HepG2 (cell line): Measurements from ENCODE around the gene APBA1. TPM values are rescaled to one million over a fixed set of nuclear protein-coding genes. Genes with fewer than 3 reads are reported as not detected.

Experiments
- ATAC-seq: fragments of 200-7000 bp; cut with Tn5 transposase; 3 replicates; pipeline ENCODE4 v1.9.1; 2020; ENCODE audit warnings: mild to moderate bottlenecking, moderate library complexity
- BruUV-seq: library from RNA; stranded (reverse); fragments of 400-500 nt; replicated peaks from 2 replicates; lab custom pipeline; 2021; lab: Mats Ljungman, UMichigan
- CTCF ChIA-PET: fragments of 300-600 bp; formaldehyde crosslinking; extraction: SDS; loops from one replicate; lab custom pipeline; 2021; ENCODE audit warnings: low total read pairs, inconsistent platforms, low intra/inter-chr PET ratio; lab: Yijun Ruan, JAX
- POLR2A ChIA-PET: fragments of 350-600 bp; sonication (Branson Sonifier 250); formaldehyde crosslinking; loops from one replicate; lab custom pipeline; 2020; ENCODE audit warnings: antibody characterized with exemption, inconsistent platforms; lab: Yijun Ruan, JAX
- DNase-seq: peaks from one replicate; pipeline ENCODE4 v3.0.0-alpha.2; 2015; ENCODE audit warnings: low spot score
- FAIRE-seq: peaks from 3 replicates; lab custom pipeline; 2011; peaks lifted over from hg19 to GRCh38; lab: Jason Lieb, UNC
- H2AFZ ChIP-seq: one replicate; pipeline ENCODE4 v1.6.1; 2011; ENCODE audit warnings: low read length, inconsistent platforms
- H3K27ac ChIP-seq: fragments of 300-600 bp; 3 replicates; pipeline ENCODE4 v1.8.0; 2011; ENCODE audit warnings: mixed run types, mild to moderate bottlenecking, mixed read lengths, low read length, inconsistent platforms; ENCODE audit not compliant: insufficient read depth; ENCODE audit errors: extremely low read length
- H3K27me3 ChIP-seq, 2 experiments: fragments of 200-600 bp in 1 of 2; 2 replicates in 1 of 2; 3 replicates in 1 of 2; pipeline versions ENCODE4 v1.6.0 to v1.8.0; 2011; ENCODE audit warnings: low read length in 2 of 2, mild to moderate bottlenecking in 2 of 2, moderate library complexity in 2 of 2, inconsistent platforms in 1 of 2; ENCODE audit not compliant: insufficient read depth in 2 of 2, control insufficient read depth in 1 of 2
- H3K36me3 ChIP-seq, 2 experiments: fragments of 200-600 bp in 1 of 2; replicated peaks in 1 of 2; 2 replicates in 1 of 2; 3 replicates in 1 of 2; pipeline versions ENCODE4 v1.5.1 to v1.8.0; 2011; ENCODE audit warnings: low read length in 2 of 2, inconsistent platforms in 1 of 2; ENCODE audit not compliant: insufficient read depth in 2 of 2, control insufficient read depth in 1 of 2
- H3K4me1 ChIP-seq: 2 replicates; pipeline ENCODE4 v1.5.1; 2012; ENCODE audit warnings: low read length, inconsistent platforms; ENCODE audit not compliant: insufficient read depth
- H3K4me2 ChIP-seq: 2 replicates; pipeline ENCODE4 v1.6.0; 2011; ENCODE audit warnings: low read depth, low read length, inconsistent platforms
- H3K4me3 ChIP-seq, 3 experiments: fragments of 200-600 bp in 1 of 3; sonication (generic), shearing (Covaris generic) in 1 of 3; replicated peaks in 1 of 3; 2 replicates each; pipeline ENCODE4 v1.5.1; 2011 to 2016; ENCODE audit warnings: low read length in 3 of 3, inconsistent platforms in 2 of 3, low read depth in 2 of 3, mild to moderate bottlenecking in 2 of 3, control low read depth in 1 of 3, mixed read lengths in 1 of 3; ENCODE audit not compliant: insufficient read depth in 1 of 3
- H3K79me2 ChIP-seq: one replicate; pipeline ENCODE4 v1.6.1; 2011; ENCODE audit warnings: low read length, inconsistent platforms; ENCODE audit not compliant: insufficient read depth
- H3K9ac ChIP-seq: 2 replicates; pipeline ENCODE4 v1.6.0; 2011; ENCODE audit warnings: mild to moderate bottlenecking, low read depth, low read length, inconsistent platforms; ENCODE audit not compliant: insufficient read depth
- H3K9me3 ChIP-seq: 2 replicates; pipeline ENCODE4 v1.5.1; 2012; ENCODE audit warnings: mild to moderate bottlenecking, low read length
- H4K20me1 ChIP-seq: 2 replicates; pipeline ENCODE4 v1.6.0; 2011; ENCODE audit warnings: inconsistent platforms, mild to moderate bottlenecking, low read length, moderate library complexity; ENCODE audit not compliant: insufficient read depth
- FOXK2 ChIP-seq: fragments of 450-650 bp; IDR thresholded peaks from 2 replicates; pipeline ENCODE4 v1.6.1; 2016
- ZNF335 ChIP-seq: sonication (generic); formaldehyde crosslinking; IDR thresholded peaks from 2 replicates; pipeline ENCODE4 v1.4.0; 2020; ENCODE audit warnings: missing genetic modification reagents
- WGBS: methylation state at CpG from one replicate; pipeline ENCODE4 v1.1.6; 2017; ENCODE audit warnings: low lambda C conversion rate; 5-methylcytosine and 5-hydroxymethylcytosine counted together
- in situ Hi-C: cut with HindIII; loops from 2 replicates; pipeline ENCODE4 v1.10.0; 2017; ENCODE audit warnings: low pct_unique_long_range_greater_than_20kb; ENCODE audit not compliant: extremely low pct_ligation_motif_present
- intact Hi-C: fragments of 100-400 bp; cut with micrococcal nuclease; formaldehyde crosslinking; loops from one replicate; pipeline ENCODE4 v1.10.0; 2022; ENCODE audit not compliant: unreplicated experiment
- polyA plus RNA-seq, 8 experiments: library from polyadenylated mRNA; depleted of rRNA in 3 of 8; stranded (reverse) in 7 of 8; unstranded in 1 of 8; fragments of >200 nt; fragmentation: Illumina TruSeq in 4 of 8; extraction: Trizol in 4 of 8; gene quantifications; 2 replicates each; pipeline versions ENCODE4 v1.2.1 to v1.2.3, GENCODE V29; 2011 to 2016; ENCODE audit warnings: low read depth in 4 of 8, missing spikeins in 1 of 8, mixed read lengths in 1 of 8; ENCODE audit not compliant: insufficient read depth in 1 of 8
- total RNA-seq, 5 experiments: library from RNA; depleted of rRNA; stranded (reverse); fragments of >200 nt; fragmentation: Illumina TruSeq; extraction: Trizol; gene quantifications; 2 replicates each; pipeline ENCODE4 v1.2.3, GENCODE V29; 2016; ENCODE audit warnings: low read depth in 1 of 5
- TF ChIP-seq, protein P1 (sequence below): sonication (generic); formaldehyde crosslinking; IDR thresholded peaks from 2 replicates; pipeline ENCODE4 v1.4.0; 2020; ENCODE audit warnings: missing genetic modification reagents
- TF ChIP-seq, protein P2 (sequence below): sonication (generic); formaldehyde crosslinking; IDR thresholded peaks from 2 replicates; pipeline ENCODE4 v1.8.1; 2023; ENCODE audit warnings: mild to moderate bottlenecking, missing genetic modification reagents, borderline replicate concordance

APBA1 gene
- total and polyA plus RNA-seq, 2 of the 13 experiments (the other 11 are each of a cell fraction or from before 2014, with no cell fraction given) = 0.15 TPM; not detected in 1

- TF ChIP-seq, protein P1, sequence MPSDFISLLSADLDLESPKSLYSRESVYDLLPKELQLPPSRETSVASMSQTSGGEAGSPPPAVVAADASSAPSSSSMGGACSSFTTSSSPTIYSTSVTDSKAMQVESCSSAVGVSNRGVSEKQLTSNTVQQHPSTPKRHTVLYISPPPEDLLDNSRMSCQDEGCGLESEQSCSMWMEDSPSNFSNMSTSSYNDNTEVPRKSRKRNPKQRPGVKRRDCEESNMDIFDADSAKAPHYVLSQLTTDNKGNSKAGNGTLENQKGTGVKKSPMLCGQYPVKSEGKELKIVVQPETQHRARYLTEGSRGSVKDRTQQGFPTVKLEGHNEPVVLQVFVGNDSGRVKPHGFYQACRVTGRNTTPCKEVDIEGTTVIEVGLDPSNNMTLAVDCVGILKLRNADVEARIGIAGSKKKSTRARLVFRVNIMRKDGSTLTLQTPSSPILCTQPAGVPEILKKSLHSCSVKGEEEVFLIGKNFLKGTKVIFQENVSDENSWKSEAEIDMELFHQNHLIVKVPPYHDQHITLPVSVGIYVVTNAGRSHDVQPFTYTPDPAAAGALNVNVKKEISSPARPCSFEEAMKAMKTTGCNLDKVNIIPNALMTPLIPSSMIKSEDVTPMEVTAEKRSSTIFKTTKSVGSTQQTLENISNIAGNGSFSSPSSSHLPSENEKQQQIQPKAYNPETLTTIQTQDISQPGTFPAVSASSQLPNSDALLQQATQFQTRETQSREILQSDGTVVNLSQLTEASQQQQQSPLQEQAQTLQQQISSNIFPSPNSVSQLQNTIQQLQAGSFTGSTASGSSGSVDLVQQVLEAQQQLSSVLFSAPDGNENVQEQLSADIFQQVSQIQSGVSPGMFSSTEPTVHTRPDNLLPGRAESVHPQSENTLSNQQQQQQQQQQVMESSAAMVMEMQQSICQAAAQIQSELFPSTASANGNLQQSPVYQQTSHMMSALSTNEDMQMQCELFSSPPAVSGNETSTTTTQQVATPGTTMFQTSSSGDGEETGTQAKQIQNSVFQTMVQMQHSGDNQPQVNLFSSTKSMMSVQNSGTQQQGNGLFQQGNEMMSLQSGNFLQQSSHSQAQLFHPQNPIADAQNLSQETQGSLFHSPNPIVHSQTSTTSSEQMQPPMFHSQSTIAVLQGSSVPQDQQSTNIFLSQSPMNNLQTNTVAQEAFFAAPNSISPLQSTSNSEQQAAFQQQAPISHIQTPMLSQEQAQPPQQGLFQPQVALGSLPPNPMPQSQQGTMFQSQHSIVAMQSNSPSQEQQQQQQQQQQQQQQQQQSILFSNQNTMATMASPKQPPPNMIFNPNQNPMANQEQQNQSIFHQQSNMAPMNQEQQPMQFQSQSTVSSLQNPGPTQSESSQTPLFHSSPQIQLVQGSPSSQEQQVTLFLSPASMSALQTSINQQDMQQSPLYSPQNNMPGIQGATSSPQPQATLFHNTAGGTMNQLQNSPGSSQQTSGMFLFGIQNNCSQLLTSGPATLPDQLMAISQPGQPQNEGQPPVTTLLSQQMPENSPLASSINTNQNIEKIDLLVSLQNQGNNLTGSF (CRISPR knock-in tag) = no peak
- no peak for TF ChIP-seq FOXK2
Measured at GRCh38 chr9:69593756-69594155, 78.4 kb downstream of the APBA1 start (continued).

- peaks cover 0 to 9% of the 10 kb centered on the region in 2 experiments; a peak in 1 of 5 replicates for H3K27me3 ChIP-seq
- no peak overlapping the region for H3K4me2 ChIP-seq
- ATAC-seq = no peak
- intact Hi-C loops = no loop called here
- TF ChIP-seq ZNF335 (CRISPR knock-in tag) = no peak
- TF ChIP-seq, protein P2, sequence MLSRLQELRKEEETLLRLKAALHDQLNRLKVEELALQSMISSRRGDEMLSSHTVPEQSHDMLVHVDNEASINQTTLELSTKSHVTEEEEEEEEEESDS (CRISPR knock-in tag) = no peak
- TF ChIP-seq, all 625 proteins: peak for 0
- Histone ChIP-seq H2AFZ (no peak overlapping the region), H3K36me3 (no peaks in the 10 kb centered on the region), H3K4me1 (no peaks in the 10 kb centered on the region), H3K27ac (no peak overlapping the region), H3K4me3 (no peak overlapping the region), H3K79me2 (no peaks in the 10 kb centered on the region), H4K20me1 (no peaks in the 10 kb centered on the region), H3K9ac (no peak overlapping the region), H3K9me3 (no peaks in the 10 kb centered on the region)
- WGBS = 0% methylated on average over 3 of the region's 3 CpGs
- ChIA-PET POLR2A (no interaction called here), CTCF (no interaction called here)
- no TSS peak for BruUV-seq
- DNase-seq (no peak), FAIRE-seq (no peak)
- in situ Hi-C loops = no loop called here
Measured at GRCh38 chr9:69593301-69593700, 78.9 kb downstream of the APBA1 start.
